Progenitor cell of endocrine pancreas (in vitro differentiated cells): ENCODE data around the gene CINP. TPM values are rescaled to one million over a fixed set of nuclear protein-coding genes. Genes with fewer than 3 reads are reported as not detected.

ENCODE experiments used
- DNase-seq: peaks from one replicate; pipeline ENCODE4 v3.0.0; 2021; ENCODE audit warnings: low spot score; ENCODE audit not compliant: unreplicated experiment
- H3K27ac Mint-ChIP-seq: 2 replicates; pipeline ENCODE4 v1.8.0; 2021; ENCODE audit warnings: mild to moderate bottlenecking, moderate library complexity, mixed read lengths
- H3K27me3 Mint-ChIP-seq: 2 replicates; pipeline ENCODE4 v1.8.0; 2021; ENCODE audit warnings: mixed read lengths
- H3K36me3 Mint-ChIP-seq: 2 replicates; pipeline ENCODE4 v1.8.0; 2022; ENCODE audit warnings: mixed read lengths; ENCODE audit not compliant: insufficient read depth
- H3K4me1 Mint-ChIP-seq: 2 replicates; pipeline ENCODE4 v1.8.0; 2021; ENCODE audit warnings: low read depth, mixed read lengths
- H3K4me3 Mint-ChIP-seq: 2 replicates; pipeline ENCODE4 v1.8.0; 2021; ENCODE audit warnings: low read depth, mild to moderate bottlenecking, moderate library complexity, mixed read lengths
- H3K9me3 Mint-ChIP-seq: 2 replicates; pipeline ENCODE4 v1.8.0; 2021; ENCODE audit warnings: low read depth, mixed read lengths
- CTCF ChIP-seq: fragments of 200-600 bp; sonication (generic); IDR thresholded peaks from one replicate; pipeline ENCODE4 v1.5.0; 2021; ENCODE audit warnings: antibody characterized with exemption, mild to moderate bottlenecking; ENCODE audit not compliant: unreplicated experiment
- total RNA-seq: library from RNA; stranded (reverse); gene quantifications from 2 replicates; pipeline ENCODE4 v1.2.1, GENCODE V29; 2021

Gene CINP
- total RNA-seq, 1 donor from 2014 or later: 27.7 TPM

- Mint-ChIP-seq H3K36me3 (no peaks in the 10 kb centered on the region), H3K4me3 (no peak overlapping the region), H3K9me3 (no peaks in the 10 kb centered on the region), H3K4me1 (no peaks in the 10 kb centered on the region), H3K27me3 (no peaks in the 10 kb centered on the region), H3K27ac (no peak overlapping the region)
- no peak for DNase-seq
- TF ChIP-seq CTCF: no peak
These were observed 8.7 kb upstream of the CINP start for GRCh38 chr14:102371361-102371760.

- no peak overlapping the region for H3K4me3 Mint-ChIP-seq
- no peak for TF ChIP-seq CTCF
- no peaks in the 10 kb centered on the region for H3K27me3 Mint-ChIP-seq
- no peaks in the 10 kb centered on the region for H3K36me3 Mint-ChIP-seq
- H3K9me3 Mint-ChIP-seq: no peaks in the 10 kb centered on the region
- no peaks in the 10 kb centered on the region for H3K4me1 Mint-ChIP-seq
- no peak overlapping the region for H3K27ac Mint-ChIP-seq
- DNase-seq: no peak
These were observed 7.7 kb upstream of the CINP start for GRCh38 chr14:102370305-102370809.

DNA sequence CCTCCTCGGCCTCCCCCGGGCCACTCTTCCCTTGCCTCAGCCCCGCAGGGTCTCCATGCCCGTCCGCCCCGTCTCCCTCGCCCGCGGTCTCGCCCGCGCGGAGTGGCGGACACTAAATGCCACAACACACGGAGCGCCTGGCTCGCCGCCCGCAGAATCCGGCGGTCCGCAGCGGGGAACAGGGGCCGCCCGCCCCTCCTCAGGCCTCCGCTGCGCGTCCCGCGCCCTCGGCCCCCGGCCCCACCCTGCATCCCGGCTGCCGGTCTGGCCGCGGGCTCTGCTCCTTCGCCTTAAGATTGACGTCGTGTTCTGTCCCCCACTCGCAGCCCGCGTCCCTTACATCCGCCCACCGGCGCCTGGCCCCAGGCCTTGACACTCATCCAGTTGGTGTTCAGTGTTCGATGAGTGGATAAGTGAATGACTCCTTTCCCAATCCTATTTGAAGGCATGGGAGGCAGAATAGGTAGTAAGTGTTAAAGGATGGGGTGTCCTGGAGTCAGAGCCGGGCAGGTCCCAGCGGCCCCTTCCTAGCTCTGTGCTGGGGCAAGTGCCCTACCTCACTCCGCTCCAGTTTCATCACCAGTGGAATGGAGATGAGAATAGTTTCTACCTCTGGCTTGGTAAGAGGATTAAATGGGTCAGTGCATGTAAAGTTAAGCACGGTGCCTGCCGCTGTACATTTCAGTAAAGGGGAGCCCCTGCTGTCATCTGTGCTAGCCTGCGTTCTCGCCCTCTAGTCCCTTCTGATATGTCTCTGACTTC, 673 bp upstream of the CINP start:
- no peak for TF ChIP-seq CTCF
- H3K4me3 Mint-ChIP-seq: no peak overlapping the region
- peaks cover 15% of the 10 kb centered on the region for H3K4me1 Mint-ChIP-seq
- no peak for DNase-seq
- H3K9me3 Mint-ChIP-seq: no peaks in the 10 kb centered on the region
- no peaks in the 10 kb centered on the region for H3K36me3 Mint-ChIP-seq
- H3K27me3 Mint-ChIP-seq: no peaks in the 10 kb centered on the region
- peak overlapping the region; percentile 89 for H3K27ac Mint-ChIP-seq

GRCh38 chr14:102362084-102362483, 606 bp downstream of the CINP start:
- peak overlapping the region; percentile 96 for H3K4me3 Mint-ChIP-seq

GRCh38 chr14:102360388-102360787, 2.3 kb downstream of the CINP start:
- H3K4me3 Mint-ChIP-seq: no peak overlapping the region
- H3K27ac Mint-ChIP-seq: no peak overlapping the region
- no peaks in the 10 kb centered on the region for H3K9me3 Mint-ChIP-seq

More at GRCh38 chr14:102362084-102362483, 606 bp downstream of the CINP start:
- no peak for DNase-seq
- H3K36me3 Mint-ChIP-seq: peaks cover 3% of the 10 kb centered on the region
- H3K4me1 Mint-ChIP-seq: peaks cover 15% of the 10 kb centered on the region
- no peak for TF ChIP-seq CTCF
- H3K9me3 Mint-ChIP-seq: no peaks in the 10 kb centered on the region
- H3K27ac Mint-ChIP-seq: peak overlapping the region; percentile 94
- no peaks in the 10 kb centered on the region for H3K27me3 Mint-ChIP-seq

More at GRCh38 chr14:102360388-102360787, 2.3 kb downstream of the CINP start:
- peaks cover 7% of the 10 kb centered on the region for H3K36me3 Mint-ChIP-seq
- DNase-seq: no peak
- peaks cover 15% of the 10 kb centered on the region for H3K4me1 Mint-ChIP-seq
- H3K27me3 Mint-ChIP-seq: no peaks in the 10 kb centered on the region
- no peak for TF ChIP-seq CTCF
